ENCODE measurements around the gene SLC25A39. TPM values are rescaled to one million over a fixed set of nuclear protein-coding genes. Genes with fewer than 3 reads are reported as not detected.

SLC25A39 gene
- total and polyA plus RNA-seq, 9 of the 15 experiments (the other 6 are each of a cell fraction or from before 2014, with no cell fraction given), result 4.8 to 267 (median 140) TPM

DNA sequence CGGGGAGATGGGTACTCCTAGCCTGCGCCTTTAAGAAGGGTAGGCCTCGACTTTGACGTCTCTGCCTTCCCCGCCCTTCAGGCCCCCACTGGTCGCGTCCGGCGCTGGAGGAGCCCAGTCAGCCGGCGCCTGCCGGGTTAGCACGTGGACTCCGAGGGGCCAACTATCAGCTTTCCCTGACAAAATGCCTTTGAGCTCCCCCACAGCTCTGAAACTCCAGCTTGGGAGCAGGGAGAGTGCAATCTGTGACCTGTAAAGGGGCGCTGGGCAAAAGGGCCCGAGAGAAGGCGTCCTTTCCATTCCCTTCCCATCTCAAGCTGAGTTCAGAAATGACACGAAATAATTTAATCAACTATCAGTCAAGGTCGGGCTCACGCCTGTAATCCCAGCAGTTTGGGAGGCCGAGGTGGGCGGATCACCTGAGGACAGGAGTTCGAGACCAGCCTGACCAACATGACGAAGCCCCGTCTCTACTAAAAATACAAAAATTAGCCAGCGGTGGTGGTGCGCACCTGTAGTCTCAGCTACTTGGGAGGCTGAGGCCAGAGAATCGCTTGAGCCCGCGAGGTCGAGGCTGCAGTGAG lies 2.3 kb upstream of the SLC25A39 start (continued):
- TF ChIP-seq, protein P1, sequence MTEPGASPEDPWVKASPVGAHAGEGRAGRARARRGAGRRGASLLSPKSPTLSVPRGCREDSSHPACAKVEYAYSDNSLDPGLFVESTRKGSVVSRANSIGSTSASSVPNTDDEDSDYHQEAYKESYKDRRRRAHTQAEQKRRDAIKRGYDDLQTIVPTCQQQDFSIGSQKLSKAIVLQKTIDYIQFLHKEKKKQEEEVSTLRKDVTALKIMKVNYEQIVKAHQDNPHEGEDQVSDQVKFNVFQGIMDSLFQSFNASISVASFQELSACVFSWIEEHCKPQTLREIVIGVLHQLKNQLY (CRISPR knock-in tag; conservative IDR thresholded peaks at IDR 0.05), result no peak
- TF ChIP-seq KLF1 (tag; IDR thresholded peaks at IDR 0.05) (no peak), RBM22 (IDR thresholded peaks at IDR 0.05; ENCODE audit: low read depth, low read length, poor library complexity, severe bottlenecking) (no peak), BMI1 (IDR thresholded peaks at IDR 0.05; ENCODE audit: low read length) (no peak), FIP1L1 (IDR thresholded peaks at IDR 0.05; ENCODE audit: low read depth, low read length, poor library complexity, severe bottlenecking) (no peak), HDAC6 (IDR thresholded peaks at IDR 0.05; ENCODE audit: low read depth, low read length) (no peak), HMG20A (CRISPR knock-in tag; conservative IDR thresholded peaks at IDR 0.05) (no peak), ZNF175 (CRISPR knock-in tag; IDR thresholded peaks at IDR 0.05; ENCODE audit: low read depth) (no peak), TRIM28 (IDR thresholded peaks at IDR 0.05) (no peak), YBX1 (IDR thresholded peaks at IDR 0.05) (no peak), PCBP1 (IDR thresholded peaks at IDR 0.05; ENCODE audit: low read depth, low read length, poor library complexity, severe bottlenecking) (no peak), ETV5 (CRISPR knock-in tag; IDR thresholded peaks at IDR 0.05; ENCODE audit: low read depth) (no peak), PHF8 (IDR thresholded peaks at IDR 0.05; ENCODE audit: borderline replicate concordance, low read length) (no peak), CBX8 (IDR thresholded peaks at IDR 0.05; ENCODE audit: borderline replicate concordance, extremely low read depth, low read depth, low read length, poor library complexity, severe bottlenecking) (no peak)
- TF ChIP-seq, protein P2, sequence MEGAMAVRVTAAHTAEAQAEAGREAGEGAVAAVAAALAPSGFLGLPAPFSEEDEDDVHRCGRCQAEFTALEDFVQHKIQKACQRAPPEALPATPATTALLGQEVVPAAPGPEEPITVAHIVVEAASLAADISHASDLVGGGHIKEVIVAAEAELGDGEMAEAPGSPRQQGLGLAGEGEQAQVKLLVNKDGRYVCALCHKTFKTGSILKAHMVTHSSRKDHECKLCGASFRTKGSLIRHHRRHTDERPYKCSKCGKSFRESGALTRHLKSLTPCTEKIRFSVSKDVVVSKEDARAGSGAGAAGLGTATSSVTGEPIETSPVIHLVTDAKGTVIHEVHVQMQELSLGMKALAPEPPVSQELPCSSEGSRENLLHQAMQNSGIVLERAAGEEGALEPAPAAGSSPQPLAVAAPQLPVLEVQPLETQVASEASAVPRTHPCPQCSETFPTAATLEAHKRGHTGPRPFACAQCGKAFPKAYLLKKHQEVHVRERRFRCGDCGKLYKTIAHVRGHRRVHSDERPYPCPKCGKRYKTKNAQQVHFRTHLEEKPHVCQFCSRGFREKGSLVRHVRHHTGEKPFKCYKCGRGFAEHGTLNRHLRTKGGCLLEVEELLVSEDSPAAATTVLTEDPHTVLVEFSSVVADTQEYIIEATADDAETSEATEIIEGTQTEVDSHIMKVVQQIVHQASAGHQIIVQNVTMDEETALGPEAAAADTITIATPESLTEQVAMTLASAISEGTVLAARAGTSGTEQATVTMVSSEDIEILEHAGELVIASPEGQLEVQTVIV (CRISPR knock-in tag; IDR thresholded peaks at IDR 0.05; ENCODE audit: borderline replicate concordance), result no peak
- TF ChIP-seq, protein P3, sequence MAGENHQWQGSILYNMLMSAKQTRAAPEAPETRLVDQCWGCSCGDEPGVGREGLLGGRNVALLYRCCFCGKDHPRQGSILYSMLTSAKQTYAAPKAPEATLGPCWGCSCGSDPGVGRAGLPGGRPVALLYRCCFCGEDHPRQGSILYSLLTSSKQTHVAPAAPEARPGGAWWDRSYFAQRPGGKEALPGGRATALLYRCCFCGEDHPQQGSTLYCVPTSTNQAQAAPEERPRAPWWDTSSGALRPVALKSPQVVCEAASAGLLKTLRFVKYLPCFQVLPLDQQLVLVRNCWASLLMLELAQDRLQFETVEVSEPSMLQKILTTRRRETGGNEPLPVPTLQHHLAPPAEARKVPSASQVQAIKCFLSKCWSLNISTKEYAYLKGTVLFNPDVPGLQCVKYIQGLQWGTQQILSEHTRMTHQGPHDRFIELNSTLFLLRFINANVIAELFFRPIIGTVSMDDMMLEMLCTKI (IDR thresholded peaks at IDR 0.05; ENCODE audit: partially characterized antibody), result no peak
- TF ChIP-seq, protein P4, sequence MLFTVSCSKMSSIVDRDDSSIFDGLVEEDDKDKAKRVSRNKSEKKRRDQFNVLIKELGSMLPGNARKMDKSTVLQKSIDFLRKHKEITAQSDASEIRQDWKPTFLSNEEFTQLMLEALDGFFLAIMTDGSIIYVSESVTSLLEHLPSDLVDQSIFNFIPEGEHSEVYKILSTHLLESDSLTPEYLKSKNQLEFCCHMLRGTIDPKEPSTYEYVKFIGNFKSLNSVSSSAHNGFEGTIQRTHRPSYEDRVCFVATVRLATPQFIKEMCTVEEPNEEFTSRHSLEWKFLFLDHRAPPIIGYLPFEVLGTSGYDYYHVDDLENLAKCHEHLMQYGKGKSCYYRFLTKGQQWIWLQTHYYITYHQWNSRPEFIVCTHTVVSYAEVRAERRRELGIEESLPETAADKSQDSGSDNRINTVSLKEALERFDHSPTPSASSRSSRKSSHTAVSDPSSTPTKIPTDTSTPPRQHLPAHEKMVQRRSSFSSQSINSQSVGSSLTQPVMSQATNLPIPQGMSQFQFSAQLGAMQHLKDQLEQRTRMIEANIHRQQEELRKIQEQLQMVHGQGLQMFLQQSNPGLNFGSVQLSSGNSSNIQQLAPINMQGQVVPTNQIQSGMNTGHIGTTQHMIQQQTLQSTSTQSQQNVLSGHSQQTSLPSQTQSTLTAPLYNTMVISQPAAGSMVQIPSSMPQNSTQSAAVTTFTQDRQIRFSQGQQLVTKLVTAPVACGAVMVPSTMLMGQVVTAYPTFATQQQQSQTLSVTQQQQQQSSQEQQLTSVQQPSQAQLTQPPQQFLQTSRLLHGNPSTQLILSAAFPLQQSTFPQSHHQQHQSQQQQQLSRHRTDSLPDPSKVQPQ (CRISPR knock-in tag; IDR thresholded peaks at IDR 0.05; ENCODE audit: borderline replicate concordance), result no peak
- TF ChIP-seq, protein P5, sequence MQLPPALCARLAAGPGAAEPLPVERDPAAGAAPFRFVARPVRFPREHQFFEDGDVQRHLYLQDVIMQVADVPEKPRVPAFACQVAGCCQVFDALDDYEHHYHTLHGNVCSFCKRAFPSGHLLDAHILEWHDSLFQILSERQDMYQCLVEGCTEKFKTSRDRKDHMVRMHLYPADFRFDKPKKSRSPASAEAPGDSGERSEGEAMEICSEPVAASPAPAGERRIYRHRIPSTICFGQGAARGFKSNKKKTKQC (CRISPR knock-in tag; IDR thresholded peaks at IDR 0.05), result 0 out of 2 replicates have a peak, but pooled peaks have one; percentile 28
